NCI-H1092 treated with DMSO at 0.1 percent for 48 hours (cell line): ENCODE results near the gene XRN2.

ENCODE experiments used
- DNase-seq: peaks from one replicate; lab custom pipeline; 2025; lab: John Stamatoyannopoulos, UW

XRN2 gene

DNA sequence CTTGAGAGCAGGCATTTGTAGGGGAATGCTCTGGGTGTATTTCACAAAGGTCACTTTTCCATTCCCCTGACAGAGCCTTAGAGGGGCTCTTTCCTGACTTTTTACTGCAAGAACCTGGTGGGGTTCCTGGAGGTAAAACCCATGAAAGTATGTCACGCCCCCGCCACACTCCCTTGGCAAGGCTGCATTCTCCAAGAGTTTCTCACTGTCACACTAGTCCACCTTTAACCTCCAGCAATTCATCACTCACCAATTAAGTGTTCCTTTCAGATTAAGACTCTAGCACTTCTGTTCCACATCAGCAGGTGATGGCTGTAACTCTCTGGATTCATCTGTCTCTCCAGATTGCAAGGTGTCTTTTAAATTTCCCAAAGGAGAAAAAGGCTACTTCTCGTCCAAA is 126.9 kb downstream of the XRN2 start:
- DNase-seq = no peak

DNA sequence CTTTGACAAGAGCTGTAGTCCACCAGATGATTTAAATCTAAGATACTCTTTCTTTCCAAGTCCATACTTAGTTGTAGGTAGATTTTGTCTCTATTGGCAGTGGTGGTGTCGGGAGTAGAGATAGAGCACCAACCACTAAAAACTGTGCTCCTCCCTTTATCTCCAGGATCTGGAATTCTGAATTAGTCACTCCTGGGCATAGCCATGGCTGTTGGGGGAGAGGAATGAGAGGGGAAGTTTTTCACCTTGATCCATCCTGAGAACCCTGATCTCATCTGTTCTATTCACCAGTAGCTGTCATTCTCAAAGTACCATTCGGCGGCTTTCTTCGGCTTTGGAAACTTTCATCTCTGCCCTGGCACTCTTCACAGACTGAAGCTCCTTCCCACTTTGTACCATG is 129.8 kb downstream of the XRN2 start:
- no peak for DNase-seq

DNA sequence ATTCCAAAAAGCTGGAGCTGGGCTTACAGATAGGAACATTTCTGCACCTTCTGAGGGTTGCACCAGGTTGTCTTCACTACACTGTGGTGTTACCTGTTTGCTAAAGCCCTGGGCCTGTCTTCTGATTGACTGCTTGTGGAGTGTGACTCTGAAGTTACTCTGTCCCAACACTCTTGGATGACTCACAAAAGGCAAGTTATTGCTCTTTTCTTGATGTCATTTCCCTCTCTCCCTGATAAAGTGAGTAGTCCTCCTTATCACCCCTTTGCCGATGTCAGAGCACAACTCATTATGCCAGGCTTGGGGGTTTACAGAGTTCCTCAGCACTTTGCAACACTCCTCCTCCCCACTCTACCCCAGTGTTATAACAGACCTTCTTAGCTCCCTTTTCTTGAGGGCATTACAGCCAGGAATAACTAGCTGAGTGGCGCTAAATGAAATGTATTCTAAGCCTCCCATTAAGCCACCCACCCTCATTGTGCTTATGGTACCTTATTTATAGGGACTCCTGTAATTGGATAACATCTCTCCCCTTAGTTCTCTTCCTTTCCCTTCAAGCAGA is 130.3 kb downstream of the XRN2 start:
- no peak for DNase-seq

DNA sequence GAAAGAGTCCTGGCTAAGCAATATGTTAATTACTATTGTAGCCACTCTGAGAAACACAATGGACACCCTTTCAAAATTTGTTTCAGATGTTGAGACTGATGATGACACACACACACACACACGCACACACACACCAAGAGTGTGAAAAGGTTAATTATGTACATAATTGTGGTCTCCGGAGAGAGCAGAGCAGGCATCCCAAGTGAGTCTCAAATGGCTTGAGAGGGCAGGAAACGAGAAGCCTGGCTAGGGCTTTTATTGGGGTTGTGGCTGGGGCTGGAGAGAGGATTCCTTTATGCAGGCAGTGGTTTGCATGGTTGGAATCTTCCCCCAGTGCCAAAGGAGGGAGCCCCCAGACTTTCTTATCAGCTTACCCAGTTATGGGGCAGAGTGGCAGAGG is 132.4 kb downstream of the XRN2 start:
- DNase-seq = no peak

DNA sequence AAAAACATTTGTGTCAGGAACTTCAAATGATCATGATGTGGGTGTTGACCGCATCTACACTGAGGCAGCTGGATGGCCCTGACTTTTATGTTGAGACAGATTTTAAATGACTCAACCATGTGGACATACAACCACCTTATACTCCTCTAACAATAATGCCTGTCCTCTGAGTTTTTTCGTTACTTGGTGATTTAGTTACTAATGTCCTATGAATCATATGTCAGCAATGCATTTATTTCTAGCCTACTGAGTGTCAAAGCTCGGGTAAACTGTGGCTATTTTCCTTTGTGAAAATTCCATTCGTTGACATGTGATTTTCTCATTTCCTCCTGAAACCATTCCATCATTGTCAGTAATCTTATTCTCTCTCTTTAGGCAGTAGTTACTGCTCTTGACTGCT is 133.1 kb downstream of the XRN2 start:
- DNase-seq = no peak

DNA sequence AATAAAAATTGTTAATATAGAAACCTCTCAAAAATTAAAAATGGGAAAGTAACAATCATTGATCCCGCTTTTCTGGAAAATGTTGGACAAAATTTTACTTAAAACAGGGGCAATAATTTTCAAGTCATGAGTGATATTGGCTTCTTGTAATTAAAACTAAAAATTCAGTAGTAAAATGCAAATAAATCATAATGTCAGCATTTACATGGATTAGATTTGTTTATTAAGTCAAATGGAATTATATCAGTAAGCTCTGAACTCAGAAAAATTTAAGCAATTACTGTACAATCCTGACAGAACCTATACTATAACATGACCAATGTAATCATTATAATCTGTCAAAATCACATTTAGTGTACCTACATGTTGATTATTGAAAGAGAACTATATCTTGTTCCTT is 134.1 kb downstream of the XRN2 start:
- DNase-seq = no peak

DNA sequence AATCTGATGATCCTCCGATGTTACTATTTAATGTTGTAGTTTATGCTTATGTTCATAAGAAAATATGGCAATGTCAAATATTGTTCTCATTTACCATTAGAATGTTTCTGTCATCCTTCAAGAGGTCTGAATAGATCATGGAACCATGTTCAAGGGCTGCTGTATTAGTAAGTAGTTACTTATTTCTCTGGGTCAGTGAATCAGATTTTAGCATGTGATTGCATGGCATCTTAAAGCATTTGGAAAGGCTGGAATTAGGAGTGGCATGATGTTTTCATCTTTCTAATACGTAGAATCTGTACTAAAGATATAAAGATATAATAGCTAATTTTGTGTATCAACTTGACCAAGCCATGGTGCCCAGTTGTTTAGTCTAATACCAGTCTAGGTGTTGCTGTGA is 134.7 kb downstream of the XRN2 start:
- DNase-seq = no peak
